ENCODE results near the gene KCNG4. TPM values are rescaled to one million over a fixed set of nuclear protein-coding genes. Genes with fewer than 3 reads are reported as not detected.

The KCNG4 gene
- total RNA-seq, 1 experiment from 2014 or later = not detected

- Mint-ChIP-seq H3K27me3 (ENCODE audit: low read depth) (peaks cover 6% of the 10 kb centered on the region), H3K36me3 (ENCODE audit: insufficient read depth in 1 of 3, low read depth in 3 of 3) (no peaks in the 10 kb centered on the region), H3K27ac (peak overlapping the region in 2 of 3 experiments; percentile 31 to 63; a peak in 2 of 7 replicates), H3K4me1 (peaks cover 12 to 24% of the 10 kb centered on the region in 2 experiments), H3K9me3 (no peaks in the 10 kb centered on the region), H3K4me3 (no peak overlapping the region)
- Histone ChIP-seq H3K56ac (ENCODE audit: insufficient read length, low read depth, low read length) (no peak overlapping the region), H4K8ac (replicated peaks; ENCODE audit: insufficient read length, low read depth, low read length) (no peak overlapping the region), H2BK20ac (ENCODE audit: low read depth, low read length, poor library complexity, severe bottlenecking) (no peak overlapping the region), H3K79me2 (ENCODE audit: insufficient read depth, low read length) (no peaks in the 10 kb centered on the region), H2BK5ac (ENCODE audit: insufficient read length, low read length) (no peak overlapping the region), H4K91ac (ENCODE audit: insufficient read length, low read depth, low read length) (no peak overlapping the region), H4K5ac (ENCODE audit: insufficient read length, low read depth, low read length) (no peak overlapping the region), H3K4ac (ENCODE audit: low read depth, low read length) (no peak overlapping the region), H3K14ac (ENCODE audit: insufficient read depth, low read length) (no peak overlapping the region), H3K9me3 (ENCODE audit: control insufficient read depth, low read depth, low read length) (no peaks in the 10 kb centered on the region), H2AK5ac (ENCODE audit: insufficient read length, low read length) (no peak overlapping the region), H3K18ac (ENCODE audit: insufficient read length, low read depth, low read length) (no peak overlapping the region), H2AFZ (ENCODE audit: low read length) (no peak overlapping the region), H3K4me2 (ENCODE audit: insufficient read depth, insufficient read length, low read length) (no peak overlapping the region), H3K23me2 (ENCODE audit: insufficient read length, low read depth, low read length, poor library complexity, severe bottlenecking) (no peaks in the 10 kb centered on the region), H2BK15ac (ENCODE audit: low read depth, low read length) (no peak overlapping the region), H3K4me1 (ENCODE audit: insufficient read depth, low read length) (no peaks in the 10 kb centered on the region), H2BK120ac (ENCODE audit: low read depth, low read length, poor library complexity, severe bottlenecking) (no peak overlapping the region), H3K27ac (ENCODE audit: insufficient read length, low read depth, low read length) (no peak overlapping the region), H3K79me1 (ENCODE audit: insufficient read depth, low read depth, low read length, poor library complexity, severe bottlenecking) (no peaks in the 10 kb centered on the region), H3K27me3 (ENCODE audit: insufficient read depth, low read length) (no peaks in the 10 kb centered on the region), H4K20me1 (ENCODE audit: control insufficient read depth, insufficient read depth, insufficient read length) (no peaks in the 10 kb centered on the region), H2BK12ac (ENCODE audit: insufficient read length, low read depth, low read length) (no peak overlapping the region), H3T11ph (ENCODE audit: low read length) (no peak overlapping the region), H3K9ac (ENCODE audit: extremely low read depth, insufficient read length, low read length) (no peak overlapping the region), H3K23ac (ENCODE audit: insufficient read length, low read depth, low read length) (no peak overlapping the region)
- no peak for DNase-seq
- no CpG with 5 or more reads among the region's 11 CpGs for WGBS (ENCODE audit: extremely low coverage, insufficient read length, low lambda C conversion rate)
- no peak for TF ChIP-seq CTCF (conservative IDR thresholded peaks at IDR 0.05)
Observed at GRCh38 chr16:84229471-84229870, 10.3 kb downstream of the KCNG4 start.
